GM12873 (cell line): ENCODE results near the gene PCDHGA6.

Experiments used
- TF ChIP-seq, protein P1 (sequence below): IDR thresholded peaks from 2 replicates; pipeline ENCODE4 v1.5.1; 2012; ENCODE audit warnings: low read depth, mild to moderate bottlenecking, moderate library complexity, low read length, control low read depth; ENCODE audit not compliant: insufficient read depth; ENCODE audit errors: missing control alignments

Gene PCDHGA6

DNA sequence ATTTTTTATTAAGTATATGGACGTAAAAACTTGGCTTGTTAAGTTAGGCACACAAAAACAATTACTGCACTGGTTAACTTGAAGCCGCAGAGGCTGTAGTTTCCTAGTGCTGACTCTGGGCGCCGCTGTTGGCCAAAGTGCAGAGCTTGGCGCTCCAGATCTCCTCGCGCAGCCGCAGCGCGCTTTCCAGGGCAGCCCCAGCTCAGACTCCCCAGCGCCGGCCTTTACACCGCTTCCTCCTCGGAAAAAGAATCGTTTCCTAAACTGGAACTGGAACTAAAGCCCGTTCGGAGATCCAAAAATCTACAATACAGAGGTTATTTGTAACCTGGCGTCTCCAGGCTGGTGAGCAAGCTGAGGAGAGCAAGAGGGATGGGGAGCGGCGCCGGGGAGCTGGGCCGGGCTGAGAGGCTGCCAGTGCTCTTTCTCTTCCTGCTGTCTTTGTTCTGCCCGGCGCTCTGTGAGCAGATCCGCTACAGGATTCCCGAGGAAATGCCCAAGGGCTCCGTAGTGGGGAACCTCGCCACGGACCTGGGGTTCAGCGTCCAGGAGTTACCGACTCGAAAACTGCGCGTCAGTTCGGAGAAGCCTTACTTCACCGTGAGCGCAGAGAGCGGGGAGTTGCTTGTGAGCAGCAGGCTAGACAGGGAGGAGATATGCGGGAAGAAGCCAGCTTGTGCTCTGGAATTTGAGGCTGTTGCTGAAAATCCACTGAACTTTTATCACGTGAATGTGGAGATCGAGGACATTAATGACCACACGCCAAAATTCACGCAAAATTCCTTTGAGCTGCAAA, 24.3 kb downstream of the PCDHGA6 start, which contains the start of gene PCDHGB5:
PCDHGB5 (plus strand) TSS at position 192 of the 796 bp plus-strand sequence; CDS start at position 373, 181 bp downstream.
- TF ChIP-seq, protein P1, sequence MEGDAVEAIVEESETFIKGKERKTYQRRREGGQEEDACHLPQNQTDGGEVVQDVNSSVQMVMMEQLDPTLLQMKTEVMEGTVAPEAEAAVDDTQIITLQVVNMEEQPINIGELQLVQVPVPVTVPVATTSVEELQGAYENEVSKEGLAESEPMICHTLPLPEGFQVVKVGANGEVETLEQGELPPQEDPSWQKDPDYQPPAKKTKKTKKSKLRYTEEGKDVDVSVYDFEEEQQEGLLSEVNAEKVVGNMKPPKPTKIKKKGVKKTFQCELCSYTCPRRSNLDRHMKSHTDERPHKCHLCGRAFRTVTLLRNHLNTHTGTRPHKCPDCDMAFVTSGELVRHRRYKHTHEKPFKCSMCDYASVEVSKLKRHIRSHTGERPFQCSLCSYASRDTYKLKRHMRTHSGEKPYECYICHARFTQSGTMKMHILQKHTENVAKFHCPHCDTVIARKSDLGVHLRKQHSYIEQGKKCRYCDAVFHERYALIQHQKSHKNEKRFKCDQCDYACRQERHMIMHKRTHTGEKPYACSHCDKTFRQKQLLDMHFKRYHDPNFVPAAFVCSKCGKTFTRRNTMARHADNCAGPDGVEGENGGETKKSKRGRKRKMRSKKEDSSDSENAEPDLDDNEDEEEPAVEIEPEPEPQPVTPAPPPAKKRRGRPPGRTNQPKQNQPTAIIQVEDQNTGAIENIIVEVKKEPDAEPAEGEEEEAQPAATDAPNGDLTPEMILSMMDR, result peak; percentile 55

DNA sequence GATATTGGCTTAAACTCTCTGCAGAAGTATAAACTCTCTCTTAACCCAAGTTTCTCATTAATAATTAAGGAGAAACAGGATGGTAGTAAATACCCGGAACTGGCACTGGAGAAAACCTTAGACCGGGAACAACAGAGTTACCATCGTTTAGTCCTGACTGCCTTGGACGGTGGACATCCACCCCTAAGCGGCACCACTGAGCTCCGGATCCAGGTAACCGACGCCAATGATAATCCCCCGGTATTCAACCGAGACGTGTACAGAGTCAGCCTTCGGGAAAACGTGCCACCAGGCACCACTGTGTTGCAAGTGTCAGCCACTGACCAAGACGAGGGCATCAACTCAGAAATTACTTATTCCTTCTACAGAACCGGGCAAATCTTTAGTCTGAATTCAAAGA, 24.9 kb downstream of the PCDHGA6 start:
- TF ChIP-seq, protein P1, result no peak

DNA sequence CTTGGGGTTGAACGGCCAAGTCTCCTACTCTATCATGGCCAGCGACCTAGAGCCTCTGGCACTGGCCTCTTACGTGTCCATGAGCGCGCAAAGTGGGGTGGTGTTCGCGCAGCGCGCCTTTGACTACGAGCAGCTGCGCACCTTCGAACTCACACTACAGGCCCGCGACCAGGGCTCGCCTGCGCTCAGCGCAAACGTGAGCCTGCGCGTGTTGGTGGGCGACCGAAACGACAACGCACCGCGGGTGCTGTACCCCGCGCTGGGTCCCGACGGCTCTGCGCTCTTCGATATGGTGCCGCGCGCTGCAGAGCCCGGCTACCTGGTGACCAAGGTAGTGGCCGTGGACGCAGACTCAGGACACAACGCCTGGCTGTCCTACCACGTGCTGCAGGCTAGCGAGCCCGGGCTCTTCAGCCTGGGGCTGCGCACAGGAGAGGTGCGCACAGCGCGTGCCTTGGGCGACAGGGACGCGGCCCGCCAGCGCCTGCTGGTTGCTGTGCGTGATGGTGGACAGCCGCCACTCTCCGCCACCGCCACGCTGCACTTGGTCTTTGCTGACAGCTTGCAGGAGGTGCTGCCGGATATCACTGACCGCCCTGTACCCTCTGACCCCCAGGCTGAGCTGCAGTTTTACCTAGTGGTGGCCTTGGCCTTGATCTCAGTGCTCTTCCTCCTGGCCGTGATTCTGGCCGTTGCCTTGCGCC, 26.0 kb downstream of the PCDHGA6 start:
- TF ChIP-seq, protein P1, result no peak

GRCh38 chr5:141402553-141403243, 29.0 kb downstream of the PCDHGA6 start, which contains the start of gene PCDHGA9:
Gene PCDHGA9 (plus strand): TSS chr5:141402778. CDS start chr5:141402953, 175 bp downstream.
- TF ChIP-seq, protein P1, result peak; percentile 63

DNA sequence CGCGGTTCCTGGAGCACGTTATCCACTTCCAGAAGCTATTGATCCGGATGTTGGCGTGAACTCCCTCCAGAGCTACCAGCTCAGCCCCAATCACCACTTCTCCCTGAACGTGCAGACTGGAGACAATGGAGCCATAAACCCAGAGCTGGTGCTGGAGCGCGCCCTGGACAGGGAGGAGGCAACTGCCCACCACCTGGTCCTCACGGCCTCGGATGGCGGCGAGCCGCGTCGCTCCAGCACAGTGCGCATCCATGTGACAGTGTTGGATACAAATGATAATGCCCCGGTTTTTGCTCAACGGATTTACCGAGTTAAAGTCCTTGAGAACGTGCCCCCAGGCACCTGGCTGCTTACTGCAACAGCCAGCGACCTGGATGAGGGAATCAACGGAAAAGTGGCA, 29.7 kb downstream of the PCDHGA6 start:
- TF ChIP-seq, protein P1, result no peak

GRCh38 chr5:141407790-141408505, 34.3 kb downstream of the PCDHGA6 start, which contains the start of gene PCDHGB6:
Gene PCDHGB6 (plus strand): TSS chr5:141408021. CDS start chr5:141408203, 182 bp downstream.
- TF ChIP-seq, protein P1, result peak; percentile 73
